Measurements from ENCODE around the gene DOC2B.

GRCh38 chr17:177155-177554, 4.3 kb downstream of the DOC2B start:
- TF ChIP-seq, protein P1, sequence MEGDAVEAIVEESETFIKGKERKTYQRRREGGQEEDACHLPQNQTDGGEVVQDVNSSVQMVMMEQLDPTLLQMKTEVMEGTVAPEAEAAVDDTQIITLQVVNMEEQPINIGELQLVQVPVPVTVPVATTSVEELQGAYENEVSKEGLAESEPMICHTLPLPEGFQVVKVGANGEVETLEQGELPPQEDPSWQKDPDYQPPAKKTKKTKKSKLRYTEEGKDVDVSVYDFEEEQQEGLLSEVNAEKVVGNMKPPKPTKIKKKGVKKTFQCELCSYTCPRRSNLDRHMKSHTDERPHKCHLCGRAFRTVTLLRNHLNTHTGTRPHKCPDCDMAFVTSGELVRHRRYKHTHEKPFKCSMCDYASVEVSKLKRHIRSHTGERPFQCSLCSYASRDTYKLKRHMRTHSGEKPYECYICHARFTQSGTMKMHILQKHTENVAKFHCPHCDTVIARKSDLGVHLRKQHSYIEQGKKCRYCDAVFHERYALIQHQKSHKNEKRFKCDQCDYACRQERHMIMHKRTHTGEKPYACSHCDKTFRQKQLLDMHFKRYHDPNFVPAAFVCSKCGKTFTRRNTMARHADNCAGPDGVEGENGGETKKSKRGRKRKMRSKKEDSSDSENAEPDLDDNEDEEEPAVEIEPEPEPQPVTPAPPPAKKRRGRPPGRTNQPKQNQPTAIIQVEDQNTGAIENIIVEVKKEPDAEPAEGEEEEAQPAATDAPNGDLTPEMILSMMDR (IDR thresholded peaks at IDR 0.05): no peak
- no peak for TF ChIP-seq POLR2A (IDR thresholded peaks at IDR 0.05)

Measured in lower leg skin (tissue), 3 donors.